ENCODE results near the gene FAM20C.
"Not testable (repeated sequence)": the region's sequence is repeated elsewhere in the genome, so short reads cannot be mapped to it uniquely, and the experiment has no call there.

FAM20C gene

DNA sequence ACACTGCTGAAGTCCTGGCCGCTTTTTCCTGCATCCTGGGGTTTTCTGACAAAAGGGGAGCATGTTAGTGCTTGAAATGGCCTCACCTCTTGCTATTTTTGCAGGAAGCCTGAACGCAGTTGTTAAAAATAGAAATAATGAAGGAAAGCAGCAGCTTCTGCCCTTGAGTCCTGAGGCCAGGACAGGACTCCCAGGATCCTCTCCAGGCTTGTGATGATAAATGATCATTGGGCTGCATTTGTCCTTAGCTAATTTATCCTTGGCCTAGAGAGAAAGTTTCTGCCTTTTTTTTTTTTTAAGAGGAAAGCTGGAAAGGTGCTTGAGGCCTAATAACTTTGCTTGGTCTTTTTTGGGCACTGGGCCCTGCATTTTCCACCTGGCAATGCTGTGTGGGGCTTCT, 17.7 kb upstream of the FAM20C start:
- DNase-seq (ENCODE audit: low read depth), result no peak

DNA sequence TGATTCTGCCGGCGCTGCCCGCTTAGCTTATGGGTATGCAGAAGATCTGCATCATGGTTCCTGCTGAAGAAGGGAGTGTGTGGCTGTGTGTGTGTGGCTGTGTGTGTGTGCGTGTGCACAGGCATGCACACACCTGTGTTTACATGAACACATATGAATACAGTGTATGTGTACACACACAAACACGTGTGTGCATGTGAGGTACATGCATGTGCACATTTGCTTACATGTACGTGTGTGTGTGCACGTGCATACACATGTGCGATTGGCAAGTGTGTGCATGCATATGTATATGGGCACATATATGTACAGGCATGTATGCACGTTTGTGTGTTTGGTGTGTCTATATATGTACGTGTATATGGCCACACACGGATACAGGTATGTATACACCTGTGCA, 16.4 kb upstream of the FAM20C start:
- DNase-seq (ENCODE audit: low read depth), result no peak

DNA sequence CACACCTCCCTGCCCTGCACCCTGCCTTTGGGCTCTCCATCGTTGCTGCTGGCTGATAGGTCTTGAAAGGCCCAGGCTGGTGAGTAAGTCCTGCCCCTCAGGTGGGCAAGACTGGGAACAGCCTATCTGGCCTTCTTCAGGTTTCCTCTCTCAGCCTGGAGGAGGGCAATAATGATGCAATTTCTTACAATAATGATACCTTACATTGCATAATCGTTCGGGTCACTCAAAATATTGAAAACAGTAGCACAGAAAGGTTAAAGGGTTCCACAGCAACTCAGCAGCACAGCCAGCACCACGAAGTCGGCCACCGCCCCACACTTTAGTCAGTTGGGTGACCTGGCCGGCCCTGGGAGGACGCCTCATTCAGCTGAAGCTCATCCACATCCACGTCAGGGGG, 16.0 kb upstream of the FAM20C start:
- no peak for DNase-seq (ENCODE audit: low read depth)

DNA sequence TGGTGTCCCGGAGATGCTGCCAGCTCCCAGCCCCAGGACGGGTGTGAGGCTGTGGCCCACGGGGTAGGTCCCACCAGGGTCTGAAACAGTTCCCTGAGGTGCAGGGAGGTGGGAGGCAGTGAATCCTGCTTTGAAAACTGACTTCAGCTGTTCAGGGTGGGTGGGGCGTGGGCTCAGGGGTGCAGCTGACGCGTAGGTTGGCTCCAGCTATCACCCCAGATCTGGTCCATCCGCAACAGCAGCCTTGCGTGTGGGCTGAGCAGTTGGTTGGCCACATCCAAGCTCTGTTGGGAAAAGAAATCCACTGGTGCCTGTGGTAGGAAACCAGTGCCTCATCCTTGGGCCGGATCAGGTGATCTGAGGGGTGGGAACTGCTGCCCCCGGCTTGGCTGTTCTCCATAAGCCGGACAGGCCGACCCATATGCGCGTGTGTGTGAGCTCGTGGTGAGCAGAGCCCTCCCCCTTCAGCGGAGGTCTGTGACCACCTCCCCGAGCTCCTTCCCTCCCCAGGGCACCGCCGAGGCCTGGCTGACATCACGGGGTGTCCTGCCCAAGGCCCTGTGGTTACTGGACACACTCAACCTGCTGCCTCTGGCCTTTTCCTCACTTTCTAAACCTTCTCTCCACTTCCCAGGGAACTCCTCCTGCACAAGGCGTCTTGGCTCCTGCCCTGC, 15.4 kb upstream of the FAM20C start:
- no peak for DNase-seq (ENCODE audit: low read depth)

DNA sequence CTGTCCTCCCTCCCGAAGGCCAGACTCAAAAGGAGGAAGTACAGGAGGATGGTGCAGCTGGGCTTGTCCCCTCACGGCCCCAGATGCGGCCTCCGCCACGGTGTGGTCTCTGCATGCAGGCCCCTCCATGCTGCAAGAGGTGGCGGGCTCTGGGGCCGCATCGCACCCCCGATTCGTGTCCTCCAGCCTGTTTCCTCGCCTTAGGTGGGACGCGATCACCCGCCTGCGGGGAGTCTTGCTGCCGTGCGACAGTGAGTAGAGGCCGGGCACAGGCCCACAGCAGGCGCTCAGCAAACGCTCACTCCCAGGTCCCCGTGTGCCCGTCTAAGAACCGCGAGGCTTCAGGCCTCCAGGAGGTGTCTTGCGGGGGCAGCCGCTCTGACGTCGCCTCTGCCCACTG, 13.9 kb upstream of the FAM20C start:
- DNase-seq (ENCODE audit: low read depth), result no peak

DNA sequence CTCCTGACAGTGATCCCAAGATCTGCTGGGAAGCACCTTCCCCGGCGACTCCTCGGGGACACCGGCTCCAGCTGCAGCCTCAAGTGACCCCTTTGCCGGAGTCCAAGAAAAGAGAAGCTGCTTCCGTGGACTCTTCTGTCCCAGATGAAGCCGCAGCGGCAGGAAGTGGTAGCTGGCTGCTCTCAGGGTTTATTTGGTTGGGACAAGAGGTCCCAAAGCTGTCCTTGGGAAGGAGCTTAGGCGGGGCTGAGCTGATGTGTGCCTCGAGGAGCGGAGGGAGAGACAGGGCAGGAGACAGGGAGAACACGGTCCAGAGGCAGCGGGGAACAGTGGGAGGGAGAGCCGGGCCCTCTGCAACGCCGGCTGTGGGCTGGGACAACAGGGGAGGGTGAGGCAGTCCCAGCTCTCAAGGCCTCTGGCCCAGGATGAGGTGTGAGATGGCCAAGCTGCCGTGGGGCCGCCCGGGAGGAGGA, 13.1 kb upstream of the FAM20C start:
- DNase-seq (ENCODE audit: low read depth), result no peak

DNA sequence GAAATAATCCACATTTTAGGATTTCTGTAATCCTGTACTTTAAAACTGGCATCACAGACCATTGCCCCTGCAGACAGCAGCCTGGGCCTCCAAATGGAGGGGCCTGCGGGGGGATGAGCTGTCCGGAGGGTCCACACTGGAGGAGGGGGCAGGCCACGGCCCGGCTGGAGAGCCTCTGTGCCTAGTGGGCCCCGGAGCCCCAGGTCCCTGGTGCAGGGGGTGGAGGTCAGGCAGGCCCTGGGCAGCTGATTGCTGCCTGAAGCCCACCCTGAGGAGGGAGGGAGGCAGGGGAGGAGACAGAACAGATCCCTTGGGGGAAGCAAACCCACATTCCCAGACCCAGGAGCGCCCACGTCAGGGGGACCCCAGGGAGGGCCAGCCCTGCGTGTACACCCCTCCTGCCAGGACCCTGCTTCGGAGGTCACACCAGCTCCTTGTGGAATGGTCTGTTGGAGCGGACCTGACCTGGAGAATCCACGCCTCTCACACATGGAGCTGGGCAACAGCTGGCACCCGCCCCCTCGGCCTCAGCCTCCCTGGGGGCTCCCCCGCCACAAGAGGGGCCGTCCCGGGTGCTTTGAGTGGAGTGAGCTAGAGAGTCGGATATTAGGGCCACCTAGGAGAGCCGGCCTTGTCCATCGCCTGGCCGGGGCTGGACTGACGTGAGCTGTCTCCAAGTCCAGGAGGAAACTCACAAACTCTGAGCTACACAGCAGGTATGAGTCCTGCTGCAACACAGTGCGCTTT, 12.2 kb upstream of the FAM20C start:
- no peak for DNase-seq (ENCODE audit: low read depth)

DNA sequence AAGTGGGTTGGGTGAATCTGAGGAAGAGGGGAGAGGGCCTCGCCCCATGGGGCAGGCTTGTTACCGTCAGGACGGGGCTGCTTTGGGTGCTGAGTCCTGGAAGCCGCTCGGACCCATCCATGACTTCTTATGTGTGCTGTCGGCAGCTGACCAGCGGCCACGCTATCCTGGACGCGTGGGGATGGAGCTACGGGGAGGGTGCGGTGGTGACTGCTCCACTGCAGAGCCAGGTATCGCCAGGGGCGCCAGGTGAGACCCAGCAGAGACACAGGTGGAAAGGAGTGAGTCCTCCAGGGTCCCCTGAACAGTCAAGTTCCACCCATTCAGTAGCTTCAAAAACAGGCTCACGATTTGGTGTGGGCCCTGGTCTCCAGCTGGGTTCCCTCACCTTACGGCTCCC, 10.6 kb upstream of the FAM20C start:
- no peak for DNase-seq (ENCODE audit: low read depth)

DNA sequence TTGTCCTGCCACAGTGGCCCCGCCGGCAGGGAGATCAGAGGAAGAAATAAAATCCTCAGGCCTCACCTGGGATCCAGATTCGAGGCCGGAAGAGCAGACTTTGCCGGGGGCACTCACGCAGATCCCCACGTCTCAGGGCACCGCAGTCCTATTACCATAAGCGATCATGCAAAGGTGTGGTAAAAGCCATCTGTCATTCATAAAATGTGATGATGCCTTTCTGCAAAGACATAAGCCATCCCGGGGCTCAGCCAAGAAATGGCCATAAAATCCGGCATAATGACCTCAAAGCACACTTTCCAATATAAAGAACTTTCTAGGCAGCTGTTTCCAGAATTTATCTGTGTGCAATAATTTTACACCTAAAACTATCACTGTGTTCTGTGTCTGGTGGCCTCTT, 9.9 kb upstream of the FAM20C start:
- DNase-seq (ENCODE audit: low read depth), result not testable (repeated sequence)

DNA sequence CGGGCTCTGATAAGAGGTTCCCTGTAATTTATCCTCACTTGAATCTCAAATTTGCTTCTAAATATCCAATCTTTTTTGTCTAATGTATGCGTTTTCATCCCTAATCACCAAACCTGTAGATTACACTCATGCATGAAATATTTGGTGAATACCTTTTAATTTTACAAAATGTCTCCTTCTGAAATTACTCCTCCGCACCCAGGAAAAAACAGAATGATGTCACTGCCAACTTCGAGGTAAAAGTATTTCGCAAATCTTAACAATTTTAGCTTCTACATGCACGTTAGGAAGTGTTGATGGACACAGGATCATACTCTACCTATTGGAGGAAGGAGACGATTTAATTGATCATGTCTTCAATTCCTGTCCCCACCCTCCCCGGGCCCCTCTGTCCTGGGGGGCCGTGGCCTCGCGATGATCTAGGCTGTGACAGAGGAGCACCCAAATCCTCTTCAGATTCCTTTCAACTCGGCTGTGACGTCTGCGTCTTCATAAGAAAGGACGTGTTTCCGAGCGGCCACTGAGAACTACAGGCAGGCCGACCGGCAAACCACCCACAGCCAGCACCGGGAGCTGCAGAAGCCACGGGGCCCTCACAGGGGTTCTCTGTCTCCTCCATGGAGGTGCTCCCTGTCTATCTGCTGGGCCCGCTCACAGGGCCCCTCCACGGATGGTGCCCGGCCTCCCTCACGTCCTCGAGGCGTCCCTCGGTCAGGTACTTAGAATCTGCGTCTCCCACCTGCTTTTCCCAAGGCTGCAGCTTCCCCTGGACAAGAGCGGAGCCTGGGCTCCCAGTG, 8.7 kb upstream of the FAM20C start:
- DNase-seq (ENCODE audit: low read depth), result no peak

DNA sequence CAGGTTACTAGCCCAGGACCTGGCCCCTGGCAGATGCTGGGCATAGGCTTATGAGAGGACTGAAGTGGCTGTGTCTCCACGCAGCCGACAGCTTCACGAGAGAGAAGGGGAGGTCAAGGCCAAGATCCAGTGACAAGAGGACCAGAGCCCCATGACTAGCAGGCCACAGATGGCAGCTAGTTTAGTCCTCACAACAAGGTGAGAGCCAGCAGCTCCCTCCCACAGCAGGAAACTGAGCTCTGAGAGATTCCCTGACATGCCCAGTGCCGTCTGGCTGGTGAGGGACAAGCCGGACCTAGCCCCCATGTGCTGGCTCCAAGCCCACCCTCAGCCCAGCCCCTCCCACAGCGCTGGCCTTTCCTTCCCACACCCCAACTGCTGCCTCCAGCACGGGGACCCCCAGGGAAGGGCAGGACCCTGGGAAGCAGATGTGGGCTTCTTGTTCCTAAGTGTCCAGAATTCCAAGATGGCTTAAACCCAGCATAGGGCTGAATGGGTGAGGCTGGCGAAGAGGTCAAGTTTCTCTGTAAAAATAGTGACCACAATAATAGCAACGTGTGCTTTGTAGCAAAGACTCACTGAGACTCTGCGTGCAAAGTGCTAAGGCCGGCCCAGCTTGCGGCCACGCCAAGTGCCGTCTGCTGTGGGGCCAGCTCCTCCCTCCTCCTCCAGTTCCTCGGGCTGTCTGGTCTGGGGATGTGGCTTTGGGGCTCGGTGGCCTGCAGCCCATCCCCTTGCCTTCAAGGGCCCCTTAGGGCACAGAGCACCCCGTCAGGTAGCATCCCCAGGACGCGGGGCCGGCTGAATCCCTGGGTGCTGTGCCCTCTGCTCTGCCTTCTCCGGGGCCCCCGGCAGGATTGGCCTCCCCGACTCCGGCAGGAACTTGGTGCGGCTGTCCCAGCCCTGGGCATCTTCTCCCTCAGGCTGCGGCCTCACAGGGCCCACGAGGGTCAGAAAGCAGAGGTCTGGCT, 7.8 kb upstream of the FAM20C start:
- no peak for DNase-seq (ENCODE audit: low read depth)

DNA sequence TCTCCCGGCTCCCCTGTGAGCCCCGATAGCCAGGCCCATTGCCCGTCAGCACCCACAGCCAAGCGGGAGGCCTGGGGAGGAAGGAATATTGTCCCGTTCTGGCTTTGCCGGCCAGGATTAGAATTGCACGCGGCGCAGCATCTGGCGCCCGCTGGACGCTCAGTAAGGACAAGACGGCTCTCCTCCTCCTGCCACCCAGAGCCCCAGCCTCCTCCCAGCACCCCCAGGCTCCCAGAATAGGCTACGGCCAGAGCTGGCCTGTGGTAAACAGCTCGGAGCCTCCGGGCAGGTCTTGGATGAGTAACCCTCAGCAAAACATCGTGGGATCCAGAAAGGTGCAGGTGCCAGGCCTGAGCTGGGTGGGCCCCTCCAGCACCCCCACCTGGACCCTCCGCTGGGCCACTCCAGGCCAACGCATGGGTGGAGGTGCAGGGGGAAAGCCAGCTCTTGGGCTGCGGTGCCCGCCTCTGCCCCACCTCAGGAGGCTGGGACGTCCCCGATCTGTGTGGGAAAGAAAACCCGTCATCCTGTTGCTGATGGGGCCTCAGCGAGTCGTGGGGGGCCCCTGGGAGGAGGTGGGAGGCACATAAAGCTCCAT, 5.8 kb upstream of the FAM20C start:
- no peak for DNase-seq (ENCODE audit: low read depth)

DNA sequence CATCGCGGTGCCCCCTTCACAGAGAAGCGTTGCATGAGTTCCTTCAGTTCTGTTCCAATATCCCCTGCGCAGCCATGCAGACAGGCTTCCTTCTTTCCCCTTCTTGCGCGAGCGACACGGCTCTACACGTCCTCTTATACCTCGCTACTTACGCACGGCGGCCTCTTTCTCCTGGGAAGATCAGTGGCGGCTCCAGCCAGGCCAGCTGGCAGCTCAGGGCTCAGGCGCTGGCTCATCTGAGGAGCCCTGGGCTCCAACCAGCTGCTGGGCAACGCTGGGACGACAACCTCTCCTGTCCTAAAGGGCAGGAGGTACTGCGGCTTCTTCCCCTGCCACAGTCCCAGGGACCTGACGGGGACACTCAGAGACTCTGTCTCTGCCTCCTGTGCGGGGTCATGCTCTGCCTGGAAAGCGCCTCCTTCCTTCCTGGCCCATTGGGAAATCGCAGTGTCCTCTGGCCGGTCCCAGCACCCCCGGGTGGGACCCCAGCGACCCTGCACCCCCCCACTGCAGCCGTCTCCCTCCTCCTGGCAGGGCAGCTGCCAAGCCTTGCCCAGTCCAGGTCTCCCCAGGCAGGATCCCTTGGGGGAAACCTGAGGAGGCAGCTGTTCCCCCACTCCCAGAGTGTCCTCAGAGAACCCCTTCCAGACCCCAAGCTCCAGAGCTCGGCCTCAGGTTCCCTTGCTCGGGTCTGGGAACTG, 5.0 kb upstream of the FAM20C start:
- no peak for DNase-seq (ENCODE audit: low read depth)

DNA sequence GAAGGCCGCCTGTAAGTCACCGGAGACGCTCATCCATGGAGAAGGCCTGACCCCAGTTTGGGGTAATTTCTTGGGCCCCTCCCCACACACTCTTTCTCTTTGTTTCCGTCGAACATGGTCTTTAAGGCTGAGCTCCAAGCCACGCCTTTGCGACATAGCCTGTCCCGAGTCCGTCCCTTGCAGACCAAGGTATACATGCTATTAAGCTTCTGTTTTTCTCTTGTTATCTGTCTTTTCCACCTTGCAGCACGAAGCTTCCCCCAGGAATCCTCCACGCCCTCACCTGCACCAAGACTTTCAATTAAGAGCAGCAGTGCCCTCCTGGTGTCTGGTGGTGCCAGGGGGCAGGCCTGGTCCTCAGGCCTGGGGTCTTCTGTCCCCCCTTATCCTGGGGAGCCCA, 4.2 kb upstream of the FAM20C start:
- DNase-seq (ENCODE audit: low read depth), result no peak

DNA sequence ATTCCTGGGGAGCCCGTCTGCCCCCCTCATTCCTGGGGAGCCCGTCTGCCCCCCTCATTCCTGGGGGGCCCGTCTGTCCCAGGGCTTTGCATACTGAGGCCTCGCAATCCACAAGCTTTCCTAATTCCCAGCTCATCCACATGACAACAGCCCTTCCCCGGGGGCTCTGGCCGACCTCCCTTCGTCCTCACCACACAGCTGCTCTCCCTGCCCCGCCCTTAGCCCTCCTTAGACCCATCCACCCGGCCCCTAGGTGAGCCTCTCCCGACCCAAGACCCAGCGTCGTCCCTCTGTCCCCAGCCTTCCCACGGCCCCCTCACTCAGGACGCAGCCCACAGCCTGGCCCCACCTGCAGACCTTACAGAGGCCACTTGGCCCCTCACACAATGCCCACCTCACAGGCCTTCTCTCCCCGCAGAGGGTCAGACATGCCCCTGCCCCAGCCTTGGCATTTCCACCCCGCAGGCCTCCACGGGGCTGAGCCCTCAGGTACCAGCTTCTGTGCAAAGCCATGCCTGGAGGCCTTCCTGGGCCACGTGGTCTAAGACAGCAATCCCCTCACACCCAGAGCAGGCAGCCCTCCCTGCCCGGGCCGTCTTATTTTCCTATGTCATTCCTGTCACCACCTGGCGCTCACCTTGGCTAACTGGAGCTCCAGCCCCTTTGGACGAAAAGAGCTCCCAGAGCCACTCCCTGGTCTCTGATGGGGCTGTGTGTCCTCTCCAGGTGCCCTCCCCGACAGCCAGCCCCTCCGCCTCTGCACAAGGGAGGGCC, 3.5 kb upstream of the FAM20C start:
- no peak for DNase-seq (ENCODE audit: low read depth)

DNA sequence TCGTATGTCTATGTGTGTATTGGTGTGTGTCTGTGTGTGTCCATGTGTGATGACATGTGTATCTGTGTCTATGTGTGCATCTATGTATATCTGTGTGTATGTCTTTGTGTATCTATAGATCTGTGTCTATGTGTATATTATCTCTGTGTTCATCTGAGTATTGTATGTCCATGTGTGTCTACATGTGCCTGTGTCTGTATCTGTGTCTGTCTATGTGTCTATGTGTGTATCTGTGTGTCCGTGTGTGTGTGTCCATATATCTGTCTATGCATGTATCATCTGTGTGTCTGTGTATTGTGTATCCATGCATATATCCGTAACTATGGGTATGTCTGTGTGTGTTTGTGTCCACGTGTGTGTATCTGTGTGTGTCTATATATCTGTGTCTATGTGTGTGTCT, 2.7 kb upstream of the FAM20C start:
- no peak for DNase-seq (ENCODE audit: low read depth)

DNA sequence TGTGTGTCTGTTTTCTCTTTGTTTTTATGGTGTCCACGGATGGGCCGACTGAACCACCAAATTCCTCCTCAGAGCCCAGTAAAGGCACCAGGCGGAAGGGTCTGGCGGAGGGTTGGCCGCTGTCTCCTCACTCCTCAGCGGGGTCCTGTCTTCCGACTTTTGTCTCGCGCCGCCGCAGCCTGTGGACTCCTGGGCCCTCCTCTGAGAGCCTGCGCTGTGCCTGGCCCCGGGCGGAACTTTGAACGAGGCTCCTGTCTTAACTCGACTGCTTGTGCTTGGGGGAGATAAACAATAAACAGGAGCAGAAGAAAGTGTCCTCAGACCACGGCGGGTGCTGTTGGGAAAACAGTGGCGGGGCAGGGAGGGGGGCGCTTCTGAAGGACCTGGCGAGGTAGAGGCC, 2.2 kb upstream of the FAM20C start:
- no peak for DNase-seq (ENCODE audit: low read depth)

DNA sequence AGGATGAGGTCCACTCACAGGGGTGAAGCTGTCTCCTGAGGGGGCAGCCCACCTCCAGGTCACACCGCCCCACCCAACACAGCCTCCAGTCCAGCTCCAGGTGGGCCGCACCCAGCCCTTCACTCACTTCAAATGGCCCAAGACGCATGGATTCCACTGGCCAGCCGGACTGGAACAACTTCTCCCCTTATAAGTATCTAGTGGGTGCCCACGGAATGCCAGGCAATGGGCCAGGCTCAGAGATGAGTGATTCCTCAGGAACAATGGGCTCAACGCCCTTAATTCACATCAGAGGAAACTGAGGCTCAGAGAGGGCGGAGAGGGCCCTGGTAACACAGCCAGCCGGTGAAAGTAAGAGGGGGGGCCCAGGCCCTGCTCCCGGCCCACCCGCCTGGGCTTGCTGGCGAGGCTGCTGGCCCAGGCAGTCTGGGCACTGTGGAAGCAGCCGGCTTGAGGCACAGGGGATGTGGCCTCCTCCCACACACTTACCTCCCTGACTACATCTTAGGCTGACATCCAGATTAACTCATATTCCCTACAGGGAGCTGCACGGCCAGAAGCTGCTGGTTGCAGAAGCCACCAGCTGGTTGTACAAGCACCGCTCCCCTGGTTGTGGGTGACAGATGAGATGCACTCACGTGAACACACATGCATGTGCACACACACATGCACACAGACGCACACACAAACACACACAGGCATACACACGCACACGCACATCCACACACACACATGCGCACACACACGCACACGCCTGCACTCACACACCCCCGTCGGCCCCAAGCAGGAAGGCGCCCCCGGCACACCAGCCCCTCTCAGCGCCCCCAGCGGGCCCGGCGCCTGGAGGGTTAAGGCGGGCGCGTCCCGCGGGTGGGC, 1.0 kb upstream of the FAM20C start:
- DNase-seq (ENCODE audit: low read depth), result no peak
